SH-SY5Y (cell line): Measurements from ENCODE around the gene GAS6.

Source experiments
- GATA2 ChIP-seq: IDR thresholded peaks from 2 replicates; pipeline ENCODE4 v1.6.1; 2011; ENCODE audit warnings: mild to moderate bottlenecking, low read depth, low read length
- GATA3 ChIP-seq: IDR thresholded peaks from 2 replicates; pipeline ENCODE4 v1.6.1; 2011; ENCODE audit warnings: low read depth, mild to moderate bottlenecking, low read length, moderate library complexity

DNA sequence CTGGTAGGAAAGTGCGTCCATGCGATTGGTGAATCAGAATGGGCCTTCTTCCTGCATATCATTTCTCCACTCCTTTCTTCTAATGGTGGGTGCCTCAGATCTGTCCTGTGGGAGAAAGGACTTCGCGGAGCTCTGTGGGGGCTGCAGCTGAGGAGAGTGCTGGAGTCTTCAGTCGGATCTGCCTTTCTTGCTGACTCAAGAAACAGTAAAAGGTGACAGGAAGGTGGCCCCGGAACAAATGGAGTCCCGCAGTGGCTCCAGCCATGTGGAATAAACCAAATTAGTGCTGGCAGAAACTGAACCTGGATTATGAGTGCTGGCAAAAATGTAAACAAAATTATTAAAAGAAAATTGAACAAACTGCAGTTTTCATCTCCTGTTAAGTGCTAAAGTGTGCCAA, 15.1 kb upstream of the GAS6 start:
- TF ChIP-seq GATA2 (no peak), GATA3 (no peak)
